ENCODE data around the gene TPRN.

TPRN gene

GRCh38 chr9:137173796-137174664, 26.5 kb downstream of the TPRN start:
- no peak for DNase-seq (ENCODE audit: low read depth in 2 of 2)

- no peak for DNase-seq (ENCODE audit: low read depth in 2 of 2)
These were observed 27.4 kb downstream of the TPRN start for GRCh38 chr9:137172901-137173795.

- no peak for DNase-seq (ENCODE audit: low read depth in 2 of 2)
These were observed 29.2 kb downstream of the TPRN start for GRCh38 chr9:137171149-137171900.

GRCh38 chr9:137170486-137171148, 29.9 kb downstream of the TPRN start:
- DNase-seq (ENCODE audit: low read depth in 2 of 2) = no peak

GRCh38 chr9:137169896-137170358, 30.6 kb downstream of the TPRN start, which contains the start of gene LRRC26:
Gene LRRC26, minus strand, starts transcription at chr9:137170051. Its CDS starts 108 bp downstream, at chr9:137169943.
- DNase-seq (ENCODE audit: low read depth in 2 of 2) = no peak

- no peak for DNase-seq (ENCODE audit: low read depth in 2 of 2)
These were observed 31.4 kb downstream of the TPRN start for GRCh38 chr9:137168904-137169856.

- no peak for DNase-seq (ENCODE audit: low read depth in 2 of 2)
These were observed 32.0 kb downstream of the TPRN start for GRCh38 chr9:137168573-137168903.

GRCh38 chr9:137167747-137168572, 32.6 kb downstream of the TPRN start:
- DNase-seq (ENCODE audit: low read depth in 2 of 2) = no peak

- DNase-seq (ENCODE audit: low read depth in 2 of 2) = no peak
These were observed 33.2 kb downstream of the TPRN start for GRCh38 chr9:137167277-137167746.

GRCh38 chr9:137166380-137167229, 33.9 kb downstream of the TPRN start:
- DNase-seq (ENCODE audit: low read depth in 2 of 2) = no peak

GRCh38 chr9:137165250-137165836, 35.2 kb downstream of the TPRN start:
- no peak for DNase-seq (ENCODE audit: low read depth in 2 of 2)

GRCh38 chr9:137164370-137165249, 35.9 kb downstream of the TPRN start:
- no peak for DNase-seq (ENCODE audit: low read depth in 2 of 2)

- DNase-seq (ENCODE audit: low read depth in 2 of 2) = no peak
These were observed 36.7 kb downstream of the TPRN start for GRCh38 chr9:137163805-137164204.

GRCh38 chr9:137163365-137163715, 37.2 kb downstream of the TPRN start:
- no peak for DNase-seq (ENCODE audit: low read depth in 2 of 2)

- no peak for DNase-seq (ENCODE audit: low read depth in 2 of 2)
These were observed 37.8 kb downstream of the TPRN start for GRCh38 chr9:137162505-137163364.
